Panc1 (cell line): ENCODE results near the gene RANBP1.

Source experiments
- POLR2AphosphoS5 ChIP-seq: IDR thresholded peaks from 2 replicates; pipeline ENCODE4 v1.6.1; 2012; ENCODE audit warnings: mild to moderate bottlenecking, low read depth, low read length, moderate library complexity
- SIN3A ChIP-seq: IDR thresholded peaks from 2 replicates; pipeline ENCODE4 v1.6.1; 2012; ENCODE audit warnings: low read depth, mild to moderate bottlenecking, low read length, moderate library complexity, borderline replicate concordance; ENCODE audit not compliant: insufficient read depth
- TCF7L2 ChIP-seq: IDR thresholded peaks from 2 replicates; pipeline ENCODE4 v1.6.1; 2011; ENCODE audit warnings: mild to moderate bottlenecking, low read depth, low read length, inconsistent platforms
- TF ChIP-seq, protein P1 (sequence below): fragments of 450-650 bp; IDR thresholded peaks from 2 replicates; pipeline ENCODE4 v1.5.1; 2017; ENCODE audit warnings: mild to moderate bottlenecking

DNA sequence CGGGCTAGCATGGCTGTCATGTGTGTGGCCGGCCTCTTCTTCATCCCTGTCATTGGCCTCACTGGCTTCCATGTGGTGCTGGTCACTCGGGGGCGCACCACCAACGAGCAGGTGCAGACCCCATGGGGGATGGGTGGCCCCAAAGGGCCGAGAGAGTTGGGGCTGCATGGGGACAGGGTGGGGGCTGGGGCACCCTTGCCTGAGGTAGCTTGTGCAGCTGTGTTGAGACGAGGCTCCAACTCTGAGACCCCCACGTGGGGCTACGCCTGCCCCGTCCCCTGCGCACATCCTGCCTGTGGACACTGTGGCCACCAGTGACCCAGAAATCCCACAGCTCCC lies 24.2 kb downstream of the RANBP1 start:
- TF ChIP-seq, protein P1, sequence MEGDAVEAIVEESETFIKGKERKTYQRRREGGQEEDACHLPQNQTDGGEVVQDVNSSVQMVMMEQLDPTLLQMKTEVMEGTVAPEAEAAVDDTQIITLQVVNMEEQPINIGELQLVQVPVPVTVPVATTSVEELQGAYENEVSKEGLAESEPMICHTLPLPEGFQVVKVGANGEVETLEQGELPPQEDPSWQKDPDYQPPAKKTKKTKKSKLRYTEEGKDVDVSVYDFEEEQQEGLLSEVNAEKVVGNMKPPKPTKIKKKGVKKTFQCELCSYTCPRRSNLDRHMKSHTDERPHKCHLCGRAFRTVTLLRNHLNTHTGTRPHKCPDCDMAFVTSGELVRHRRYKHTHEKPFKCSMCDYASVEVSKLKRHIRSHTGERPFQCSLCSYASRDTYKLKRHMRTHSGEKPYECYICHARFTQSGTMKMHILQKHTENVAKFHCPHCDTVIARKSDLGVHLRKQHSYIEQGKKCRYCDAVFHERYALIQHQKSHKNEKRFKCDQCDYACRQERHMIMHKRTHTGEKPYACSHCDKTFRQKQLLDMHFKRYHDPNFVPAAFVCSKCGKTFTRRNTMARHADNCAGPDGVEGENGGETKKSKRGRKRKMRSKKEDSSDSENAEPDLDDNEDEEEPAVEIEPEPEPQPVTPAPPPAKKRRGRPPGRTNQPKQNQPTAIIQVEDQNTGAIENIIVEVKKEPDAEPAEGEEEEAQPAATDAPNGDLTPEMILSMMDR, result no peak
- no peak for TF ChIP-seq TCF7L2
- no peak for TF ChIP-seq POLR2AphosphoS5
- no peak for TF ChIP-seq SIN3A
